HT1080 (cell line): ENCODE data around the gene ATP6V1G3. TPM values are rescaled to one million over a fixed set of nuclear protein-coding genes. Genes with fewer than 3 reads are reported as not detected.
A peak's percentile ranks its signal among the peaks of the same experiment; 100 is the strongest.
"Not testable (repeated sequence)": the region's sequence is repeated elsewhere in the genome, so short reads cannot be mapped to it uniquely, and the experiment has no call there.

Source experiments
- DNase-seq: peaks from one replicate; pipeline ENCODE4 v3.0.0-alpha.2; 2015; ENCODE audit warnings: low read depth
- total RNA-seq: library from RNA; depleted of rRNA; stranded (reverse); fragments of >200 nt; shearing (Covaris generic); gene quantifications from 2 replicates; pipeline ENCODE4 v1.2.3, GENCODE V29; 2014; rRNA removed

ATP6V1G3 gene
- total RNA-seq, 1 experiment from 2014 or later: not detected

DNA sequence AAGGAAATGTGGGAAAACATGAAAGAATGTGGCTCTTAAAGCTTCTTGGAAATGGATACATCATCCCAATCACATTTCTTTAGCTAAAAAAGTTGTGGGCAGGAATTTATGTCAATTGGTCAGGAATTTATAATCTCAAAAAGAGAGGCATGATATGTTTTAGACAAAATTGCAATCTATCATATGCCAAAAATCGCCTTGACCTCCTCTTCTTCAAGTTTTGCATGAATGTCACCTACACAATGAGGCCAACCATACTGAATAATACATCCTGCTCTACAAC is 42.4 kb downstream of the ATP6V1G3 start:
- DNase-seq: no peak

DNA sequence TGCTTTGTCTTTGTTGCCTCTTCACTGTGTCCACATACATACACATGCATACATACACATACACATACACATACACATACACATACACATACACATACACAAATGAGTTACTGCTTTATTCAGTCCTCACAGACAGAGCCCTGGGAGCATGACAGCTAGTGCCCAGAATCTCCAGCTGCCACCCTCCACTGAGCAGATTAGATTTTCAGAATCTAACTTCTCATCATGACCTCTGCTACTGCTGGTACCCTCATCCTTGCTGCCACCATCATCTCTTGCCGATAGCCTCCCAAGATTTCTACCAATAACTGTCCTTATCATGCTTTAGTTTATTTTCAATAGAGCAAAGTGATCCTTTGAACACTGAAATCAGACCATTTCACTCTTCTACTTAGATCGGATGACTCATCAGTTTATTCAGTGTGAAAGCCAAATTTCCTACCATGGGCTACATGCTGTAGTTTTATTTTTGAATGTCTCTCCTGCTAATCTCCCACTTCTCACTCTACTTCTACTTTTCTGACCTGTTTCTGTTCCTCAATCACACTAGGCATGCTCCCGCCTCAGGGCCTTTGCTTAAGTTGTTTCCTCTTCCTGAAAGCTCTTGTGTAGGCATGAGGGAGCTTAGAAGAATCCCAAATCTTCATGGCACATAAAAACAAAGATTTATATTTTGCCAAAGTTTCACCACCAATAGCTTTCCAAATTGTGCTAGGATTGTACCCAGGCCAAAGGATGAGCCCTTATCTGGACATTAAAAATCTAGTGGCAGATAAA is 43.0 kb downstream of the ATP6V1G3 start:
- DNase-seq: peak; percentile 43

DNA sequence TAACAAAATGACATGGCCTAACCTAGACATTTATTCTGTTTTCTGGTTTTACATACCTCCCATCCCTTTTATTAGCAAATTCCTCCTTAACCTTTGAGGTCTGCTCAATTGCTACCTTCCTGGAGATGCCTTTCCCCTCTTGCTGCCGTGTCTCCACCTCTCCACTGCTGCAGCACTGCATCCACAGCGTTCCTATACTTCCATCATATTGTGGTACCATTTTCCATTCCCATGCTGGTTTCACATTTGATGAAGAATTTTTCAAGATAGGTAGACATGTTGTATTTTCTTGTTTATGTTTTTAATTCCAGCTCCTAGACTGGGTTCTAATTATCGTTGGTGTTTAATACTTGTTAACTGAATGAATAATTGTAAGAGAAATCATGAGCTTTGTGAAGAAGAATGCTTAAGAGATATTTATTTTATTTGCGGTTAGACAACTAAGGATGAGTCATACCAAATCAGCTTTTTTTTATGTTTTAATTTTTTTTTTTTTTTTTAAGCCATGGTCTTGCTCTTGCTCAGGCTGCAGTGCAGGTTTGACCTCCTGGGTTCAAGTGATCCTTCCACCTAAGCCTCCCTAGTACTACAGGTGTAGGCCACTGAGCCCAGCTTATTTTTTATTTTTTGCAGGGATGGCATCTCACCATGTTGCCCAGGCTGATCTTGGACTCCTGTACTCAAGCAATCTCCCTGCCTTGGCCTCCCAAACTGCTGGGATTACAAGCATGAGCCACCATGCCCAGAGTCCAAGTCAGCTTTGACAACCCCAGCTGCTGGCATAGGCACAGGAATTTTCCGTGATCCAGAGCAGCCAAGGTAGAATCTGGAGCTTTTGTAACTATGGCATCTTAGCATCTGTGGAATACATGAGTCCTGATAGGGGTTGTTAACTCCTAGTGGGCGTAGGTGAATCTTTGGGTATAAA is 44.0 kb downstream of the ATP6V1G3 start:
- peak; percentile 82 for DNase-seq

DNA sequence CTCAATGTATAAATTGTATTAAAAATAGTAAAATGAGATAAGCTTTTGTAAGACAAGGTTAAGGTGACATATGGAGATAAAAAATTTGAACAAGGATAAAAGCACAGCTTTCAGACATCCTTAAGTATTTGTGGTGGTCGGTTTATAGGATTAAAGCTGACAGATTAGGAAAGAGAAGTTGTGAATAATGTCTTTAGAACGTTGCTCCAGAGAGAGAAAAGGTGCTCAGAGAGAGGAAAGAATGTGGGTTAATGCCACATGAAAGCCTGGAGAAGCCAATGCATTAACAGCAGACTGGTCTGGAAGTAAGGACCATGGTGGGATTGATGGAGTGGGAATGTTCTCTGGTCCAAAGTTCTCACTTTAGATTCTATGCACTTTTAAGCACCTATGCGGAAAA is 44.8 kb downstream of the ATP6V1G3 start:
- peak; percentile 22 for DNase-seq

DNA sequence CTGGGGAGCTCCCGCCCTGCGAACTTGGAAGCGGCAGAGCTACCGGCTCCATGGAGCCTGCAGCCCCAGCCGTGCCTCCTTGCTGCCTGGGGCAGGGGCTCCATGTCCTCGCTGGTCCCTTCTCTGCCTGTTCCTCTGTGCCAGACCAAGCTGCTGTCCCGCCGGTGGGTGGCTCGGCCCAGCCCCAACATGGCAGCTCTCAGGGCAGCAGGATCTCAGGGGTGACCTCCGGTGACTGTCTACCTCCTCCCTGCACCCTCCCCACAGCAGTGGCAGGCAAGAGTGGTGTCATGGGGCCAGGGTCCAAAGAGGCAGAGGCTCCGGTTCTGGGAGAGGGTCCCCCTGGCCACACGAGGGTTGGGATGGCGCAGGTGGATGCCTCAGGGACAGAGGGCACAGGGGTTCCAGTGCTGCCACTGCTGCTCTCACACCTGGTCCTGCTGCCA is 45.8 kb downstream of the ATP6V1G3 start:
- DNase-seq: no peak

DNA sequence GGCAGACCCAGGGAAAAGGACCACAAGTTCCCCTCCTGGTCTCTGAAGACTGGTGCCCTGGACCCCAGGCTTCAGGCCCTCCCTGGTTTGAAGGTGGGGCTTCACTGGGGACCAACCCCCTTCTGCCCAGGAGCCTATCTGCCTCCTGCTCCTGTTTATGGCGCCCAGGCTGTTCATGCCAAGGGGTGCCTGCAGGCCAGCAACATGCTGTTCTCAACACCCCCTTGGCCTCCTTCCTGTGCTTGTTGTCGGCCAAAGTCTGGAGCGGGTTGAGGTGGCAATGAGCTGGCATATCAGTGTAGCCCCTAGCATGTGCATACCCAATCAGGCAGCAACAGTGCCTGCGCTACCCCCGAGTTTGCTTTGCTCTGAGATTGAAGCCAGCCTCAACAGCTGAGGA is 46.3 kb downstream of the ATP6V1G3 start:
- DNase-seq: no peak

DNA sequence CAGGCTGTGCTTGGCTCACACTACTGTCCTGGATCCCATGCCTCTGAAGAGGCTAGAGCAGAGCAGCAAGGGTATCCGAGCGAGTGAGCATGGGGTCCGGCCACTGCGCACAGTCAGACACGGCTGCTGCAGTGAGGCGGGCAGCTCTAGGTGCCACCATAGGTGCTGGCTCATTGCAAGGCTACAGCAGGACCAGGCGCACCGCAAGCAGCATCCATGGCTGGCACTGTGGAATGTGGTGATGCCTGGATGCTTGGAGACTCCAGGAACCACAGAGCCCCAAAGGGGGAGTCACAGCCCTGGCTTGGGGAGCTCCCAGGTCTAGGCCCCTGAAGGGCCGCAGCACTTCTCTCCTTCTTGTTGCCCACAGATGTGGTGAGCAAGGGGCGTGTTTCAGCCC is 47.2 kb downstream of the ATP6V1G3 start:
- no peak for DNase-seq

DNA sequence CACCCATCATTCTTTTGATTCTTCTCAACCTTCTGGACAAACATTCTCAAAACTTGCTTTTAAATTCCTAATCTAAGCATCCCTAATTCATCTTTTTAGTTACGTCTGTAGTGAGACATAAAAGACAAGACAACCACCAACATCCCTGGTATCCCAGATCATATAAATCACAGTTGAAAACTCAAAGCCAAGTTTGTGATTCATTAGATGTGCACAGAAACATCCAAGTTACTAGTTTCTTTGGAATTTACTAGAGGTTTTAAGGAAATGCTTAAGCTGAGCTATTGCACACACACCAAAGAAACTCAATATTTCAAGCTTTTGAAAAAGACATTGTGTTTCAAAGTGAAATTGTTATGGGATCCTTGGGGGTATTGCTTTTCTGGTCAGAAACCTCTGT is 47.6 kb downstream of the ATP6V1G3 start:
- DNase-seq: peak; percentile 58

DNA sequence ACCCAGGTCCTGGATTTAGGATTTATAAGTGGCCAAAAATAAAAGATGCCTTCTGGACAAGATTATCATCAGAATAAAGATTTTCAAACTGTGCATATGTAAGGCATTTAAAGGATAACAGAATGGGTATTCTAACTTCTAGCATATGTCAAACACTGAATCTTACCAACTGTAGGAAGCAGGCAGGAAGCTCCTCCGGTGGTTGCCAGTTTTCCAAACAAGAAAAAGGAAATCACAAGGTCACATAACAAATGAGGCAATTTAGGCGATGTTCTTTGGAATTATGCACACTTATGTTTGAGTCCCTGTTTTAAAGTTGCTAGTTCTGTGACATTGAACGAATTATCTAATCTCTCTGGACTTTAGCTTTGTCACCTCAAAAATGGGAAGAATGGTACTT is 48.9 kb downstream of the ATP6V1G3 start:
- no peak for DNase-seq

DNA sequence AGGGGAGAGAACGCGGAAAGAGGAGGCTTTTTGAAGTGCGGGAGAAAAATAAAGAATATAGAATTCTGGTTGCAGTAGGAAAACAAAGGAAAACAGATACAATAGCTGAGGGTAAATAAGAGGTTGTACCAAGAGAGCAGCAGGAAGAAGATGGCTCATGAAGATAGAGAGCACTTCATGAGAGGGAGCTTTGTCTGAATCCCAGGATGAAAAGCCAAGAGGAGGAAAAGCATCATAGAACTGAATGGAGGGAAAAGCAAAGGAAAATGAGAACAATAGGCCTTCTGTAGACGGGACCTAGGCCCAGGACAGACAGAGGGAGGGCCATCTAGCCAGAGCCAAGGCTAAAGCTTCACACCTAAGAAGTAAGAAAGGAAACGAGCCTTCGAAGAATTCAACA is 49.5 kb downstream of the ATP6V1G3 start:
- DNase-seq: peak; percentile 8

DNA sequence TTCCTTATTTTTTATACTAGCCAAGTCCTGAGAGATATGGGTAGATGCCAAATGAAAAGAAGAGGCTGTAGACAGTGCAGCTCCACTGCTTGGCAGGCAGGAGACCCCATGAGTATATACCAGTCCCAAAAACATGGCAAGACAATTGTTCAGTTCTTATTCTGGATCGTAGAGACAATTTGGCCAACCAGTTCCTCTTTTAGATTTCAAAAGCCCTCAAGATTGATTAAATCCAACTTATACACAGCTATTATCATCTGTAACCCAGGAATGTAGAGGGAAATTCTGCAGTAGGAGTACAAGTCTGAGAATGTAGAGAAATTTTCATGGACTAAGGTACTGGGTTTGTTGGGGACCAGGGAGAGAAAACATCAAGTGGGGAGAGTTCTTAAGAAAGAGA is 50.3 kb downstream of the ATP6V1G3 start:
- no peak for DNase-seq

DNA sequence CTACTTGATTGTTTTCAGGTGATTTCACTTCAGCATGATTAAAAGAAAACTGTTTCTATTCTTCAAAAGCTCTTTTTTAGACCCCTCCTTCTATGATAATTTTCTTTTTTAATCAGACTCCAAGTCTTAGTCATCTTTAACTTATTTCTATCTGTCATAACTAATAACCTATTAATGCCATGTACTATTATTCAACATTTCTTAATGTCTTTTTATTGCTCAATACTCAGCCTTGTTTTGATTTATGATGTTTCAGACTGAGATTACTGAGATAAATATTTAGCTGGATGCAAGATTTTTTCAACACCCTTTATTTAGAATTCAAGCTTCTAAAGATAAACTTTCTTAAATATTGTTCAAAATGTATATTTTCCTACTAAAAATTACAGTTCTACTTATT is 53.6 kb downstream of the ATP6V1G3 start:
- no peak for DNase-seq

DNA sequence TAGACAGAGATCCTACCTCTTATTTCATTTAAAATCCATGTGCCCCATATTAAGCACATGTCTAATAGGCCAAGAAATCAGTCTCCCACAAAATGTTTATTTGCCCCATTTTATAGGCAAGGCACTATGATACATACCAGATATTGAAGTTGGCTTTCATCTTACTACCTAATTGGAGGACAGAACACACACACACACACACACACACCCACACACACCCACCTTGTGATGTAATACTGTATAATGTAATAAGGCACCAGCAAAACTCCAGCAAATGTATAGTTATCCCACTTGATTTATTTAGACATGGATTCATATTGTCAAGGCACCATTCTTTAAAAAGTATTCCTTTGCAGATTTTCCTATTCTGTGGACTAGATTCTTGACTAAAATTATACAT is 56.8 kb downstream of the ATP6V1G3 start:
- no peak for DNase-seq

DNA sequence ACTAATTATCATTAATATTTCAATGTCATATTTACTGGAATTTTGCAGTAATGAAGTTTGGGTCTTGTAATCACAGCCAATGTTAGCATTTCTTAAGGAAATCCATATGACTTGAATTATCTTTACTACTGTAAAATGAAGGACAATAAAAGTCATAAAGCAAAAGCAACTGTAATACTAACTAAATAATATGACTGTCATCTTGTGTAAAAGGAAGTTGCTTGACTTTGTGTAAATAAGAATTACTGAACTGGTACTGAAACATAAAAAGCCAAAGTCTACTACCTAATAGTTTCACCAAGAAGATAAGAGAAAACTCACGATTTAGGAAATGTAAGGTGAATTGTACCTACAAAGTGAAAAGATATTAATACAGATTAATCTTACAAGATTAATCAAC is 57.5 kb downstream of the ATP6V1G3 start:
- DNase-seq: no peak

DNA sequence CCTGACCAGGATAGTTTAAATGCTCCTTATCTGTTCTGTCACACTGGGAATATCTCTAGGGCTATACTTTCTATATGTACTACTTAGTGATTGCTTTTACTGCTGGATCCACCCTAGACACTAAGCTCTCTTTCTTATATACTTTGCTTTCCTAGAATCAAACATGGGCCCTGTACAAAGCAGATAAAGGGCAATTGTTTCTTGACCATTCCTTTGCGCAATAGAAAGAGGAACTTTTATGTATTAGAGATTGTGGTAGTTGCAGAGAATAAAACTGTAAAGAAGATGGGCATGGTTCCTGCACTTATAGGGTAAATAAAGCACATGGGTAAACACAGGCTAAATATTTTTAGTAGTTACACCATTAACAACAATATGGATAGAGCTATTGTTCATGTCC is 58.8 kb downstream of the ATP6V1G3 start:
- DNase-seq: no peak

DNA sequence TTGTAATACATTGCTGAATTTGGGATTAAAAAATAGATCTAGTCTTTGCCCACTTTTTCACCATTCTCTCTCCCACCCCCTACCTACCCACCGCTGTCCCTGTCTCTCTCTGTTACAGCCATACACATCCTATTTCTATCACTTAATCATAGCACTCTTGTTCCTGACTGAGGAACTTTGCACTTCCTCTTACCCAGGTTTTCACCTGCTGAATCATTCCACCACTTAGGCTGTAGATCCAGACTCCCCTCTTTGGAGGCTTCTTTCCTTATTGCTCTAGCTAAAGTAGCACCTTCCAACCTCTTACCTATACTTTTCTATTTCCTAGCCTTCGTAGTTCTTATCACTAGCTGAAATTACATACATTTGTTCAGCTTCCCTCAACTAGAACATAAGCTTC is 59.6 kb downstream of the ATP6V1G3 start:
- DNase-seq: no peak

DNA sequence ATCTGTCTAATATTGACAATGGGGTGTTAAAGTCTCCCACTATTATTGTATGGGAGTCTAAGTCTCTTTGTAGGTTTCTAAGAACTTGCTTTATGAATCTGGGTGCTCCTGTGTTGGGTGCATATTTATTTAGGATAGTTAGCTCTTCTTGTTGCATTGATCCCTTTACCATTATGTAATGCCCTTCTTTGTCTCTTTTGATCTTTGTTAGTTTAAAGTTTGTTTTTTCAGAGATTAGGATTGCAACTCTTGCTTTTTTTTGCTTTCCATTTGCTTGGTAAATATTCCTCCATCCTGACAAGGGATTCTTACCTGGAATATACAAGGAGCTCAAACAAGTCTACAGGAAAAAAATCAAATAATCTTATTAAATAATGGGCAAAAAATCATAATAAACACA is 63.1 kb downstream of the ATP6V1G3 start:
- not testable (repeated sequence) for DNase-seq

Other genes with a start within 250 kb of the ATP6V1G3 start
- 0.16 and 0.23 TPM in 2 replicates for gene PTPRC, start 98.4 kb upstream of the ATP6V1G3 start, total RNA-seq